GM12873 (cell line): ENCODE measurements around the gene TSHZ3.

Experiments used
- CTCF ChIP-seq: IDR thresholded peaks from 2 replicates; pipeline ENCODE4 v1.5.1; 2012; ENCODE audit warnings: low read depth, mild to moderate bottlenecking, moderate library complexity, low read length, control low read depth; ENCODE audit not compliant: insufficient read depth; ENCODE audit errors: missing control alignments

Gene TSHZ3

GRCh38 chr19:31315652-31316051, 33.6 kb downstream of the TSHZ3 start:
- TF ChIP-seq CTCF: no peak

- TF ChIP-seq CTCF: no peak
These were observed 34.2 kb downstream of the TSHZ3 start for GRCh38 chr19:31314849-31315629.

GRCh38 chr19:31314156-31314555, 35.1 kb downstream of the TSHZ3 start:
- no peak for TF ChIP-seq CTCF

GRCh38 chr19:31313291-31314030, 35.8 kb downstream of the TSHZ3 start:
- TF ChIP-seq CTCF: no peak

- TF ChIP-seq CTCF: no peak
These were observed 36.5 kb downstream of the TSHZ3 start for GRCh38 chr19:31312677-31313244.

GRCh38 chr19:31312009-31312676, 37.1 kb downstream of the TSHZ3 start:
- TF ChIP-seq CTCF: no peak
